GM23248 (cell line): ENCODE data around the gene FUCA2.

Experiments
- EZH2 ChIP-seq: fragments of 200-600 bp; sonication (generic); IDR thresholded peaks from 2 replicates; pipeline ENCODE4 v1.6.1; 2018; ENCODE audit warnings: antibody characterized with exemption, mild to moderate bottlenecking; ENCODE audit not compliant: insufficient read depth, poor library complexity, severe bottlenecking
- EZH2phosphoT487 ChIP-seq: fragments of 200-600 bp; sonication (generic); IDR thresholded peaks from 2 replicates; pipeline ENCODE4 v1.6.1; 2018; ENCODE audit warnings: antibody characterized with exemption, moderate library complexity, mild to moderate bottlenecking, low read depth; ENCODE audit not compliant: insufficient read depth

DNA sequence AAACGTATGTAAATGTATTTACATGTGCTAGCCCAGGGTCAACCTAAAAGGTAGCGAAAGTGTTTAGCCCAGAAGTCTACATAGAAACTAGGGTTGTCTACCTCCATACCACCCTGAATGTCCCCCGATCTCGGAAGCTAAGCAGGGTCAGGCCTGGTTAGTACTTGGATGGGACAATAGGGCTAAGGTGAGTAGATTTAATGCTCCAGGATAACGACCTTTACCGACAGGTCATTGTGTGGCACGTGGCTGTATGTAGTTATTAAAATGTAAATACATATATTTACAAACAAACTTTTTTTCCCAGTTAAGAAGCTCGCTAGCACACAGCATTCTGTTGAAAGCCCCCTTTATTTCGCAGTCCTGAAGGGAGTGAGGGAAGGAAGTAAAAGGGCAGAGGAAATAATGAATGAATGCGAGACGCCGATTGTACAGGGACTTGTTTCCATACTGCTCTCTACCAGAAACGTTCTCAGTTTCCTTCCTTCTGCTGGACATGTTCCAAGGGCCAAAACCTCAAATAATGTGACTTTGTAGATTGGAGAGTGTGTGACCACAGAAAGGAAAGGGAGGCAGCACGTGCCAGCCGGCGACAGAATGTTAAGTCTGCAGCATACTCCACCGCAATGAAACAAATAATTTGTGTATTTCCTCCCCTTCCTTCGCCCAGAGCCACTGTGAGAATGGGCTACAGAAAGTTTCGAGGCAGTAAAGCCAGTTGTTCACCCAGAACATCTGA is 61.6 kb downstream of the FUCA2 start:
- no peak for TF ChIP-seq EZH2
- TF ChIP-seq EZH2phosphoT487 = no peak
